ENCODE data around the gene PKP4. TPM values are rescaled to one million over a fixed set of nuclear protein-coding genes. Genes with fewer than 3 reads are reported as not detected.

PKP4 gene
- total RNA-seq, 1 experiment from 2014 or later = 52.6 TPM

DNA sequence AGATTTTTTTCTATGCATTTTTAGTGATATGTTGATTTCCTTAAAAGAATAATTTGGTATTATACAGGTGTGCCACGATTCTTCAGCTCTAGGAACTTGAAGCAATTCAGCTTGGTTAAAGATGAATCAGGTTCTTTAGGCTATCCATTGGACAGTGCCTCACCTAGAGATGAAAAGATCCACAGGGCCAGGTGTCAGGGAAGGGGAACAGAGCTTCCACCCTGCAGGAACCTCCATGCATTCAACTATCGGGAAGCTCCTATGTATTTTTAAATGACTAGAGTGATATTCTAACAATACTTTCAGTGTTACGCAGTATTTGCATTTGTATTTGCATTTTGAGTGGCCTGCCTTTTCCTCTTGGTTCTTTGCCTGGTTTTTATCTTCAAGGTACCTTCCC, 40.2 kb downstream of the PKP4 start:
- no peak for DNase-seq (ENCODE audit: low spot score)

GRCh38 chr2:158497486-158497885, 40.7 kb downstream of the PKP4 start:
- peak; percentile 21 for DNase-seq (ENCODE audit: low spot score)

DNA sequence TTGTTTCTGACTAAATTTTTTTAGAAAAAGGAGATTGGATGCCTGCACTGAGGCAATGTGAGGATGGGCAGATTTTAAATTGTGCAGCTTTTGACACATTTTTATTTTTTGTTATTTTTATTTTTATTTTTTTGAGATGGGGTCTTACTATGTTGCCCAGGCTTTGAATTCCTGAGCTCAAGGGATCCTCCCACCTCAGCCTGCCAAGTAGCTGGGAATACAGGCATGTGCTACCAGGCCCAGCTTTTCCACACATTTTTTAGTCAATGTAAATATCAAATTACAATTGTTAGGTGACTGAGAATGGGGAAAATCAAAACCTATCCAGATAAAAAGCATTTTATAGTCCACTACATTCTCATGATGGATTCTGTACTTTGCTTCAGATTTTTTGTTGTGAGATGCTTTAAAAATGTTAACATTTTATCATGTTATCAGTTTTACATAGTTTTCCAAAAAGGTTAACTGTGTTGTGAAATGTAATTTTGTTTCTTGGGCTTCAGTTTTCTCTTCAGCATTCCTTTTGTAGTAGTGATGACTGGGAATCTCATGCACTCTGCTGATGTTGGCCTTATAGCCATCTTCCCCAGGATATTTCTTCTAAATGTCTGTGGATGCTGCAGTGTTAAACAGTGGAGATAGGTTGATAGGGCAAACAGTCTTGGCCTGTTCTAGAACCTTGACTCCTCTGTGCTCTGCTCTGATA, 41.4 kb downstream of the PKP4 start:
- no peak for DNase-seq (ENCODE audit: low spot score)

DNA sequence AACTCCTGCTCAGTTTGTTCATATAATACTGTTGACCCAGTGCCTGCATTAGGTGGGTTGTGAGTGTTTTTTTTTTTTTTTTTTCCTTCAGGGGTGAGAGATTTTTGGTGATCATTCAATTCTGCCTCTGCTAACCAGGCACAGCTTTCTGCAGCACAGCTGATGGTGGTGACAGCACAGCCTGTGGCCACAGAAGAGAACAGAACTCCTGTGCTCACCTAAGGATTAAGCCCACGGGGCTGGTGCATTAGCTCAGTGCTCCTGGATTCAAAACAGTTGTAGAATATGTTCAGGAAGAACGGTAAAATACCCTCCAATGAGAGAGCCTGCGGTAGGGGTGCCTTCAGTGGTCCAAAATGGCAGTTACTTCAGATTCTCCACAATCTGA, 42.0 kb downstream of the PKP4 start:
- no peak for DNase-seq (ENCODE audit: low spot score)

- no peak for DNase-seq (ENCODE audit: low spot score)
These were observed 42.6 kb downstream of the PKP4 start for GRCh38 chr2:158499383-158499782.

- no peak for DNase-seq (ENCODE audit: low spot score)
These were observed 43.6 kb downstream of the PKP4 start for GRCh38 chr2:158500333-158500732.

GRCh38 chr2:158501301-158501700, 44.5 kb downstream of the PKP4 start:
- peak; percentile 25 for DNase-seq (ENCODE audit: low spot score)

DNA sequence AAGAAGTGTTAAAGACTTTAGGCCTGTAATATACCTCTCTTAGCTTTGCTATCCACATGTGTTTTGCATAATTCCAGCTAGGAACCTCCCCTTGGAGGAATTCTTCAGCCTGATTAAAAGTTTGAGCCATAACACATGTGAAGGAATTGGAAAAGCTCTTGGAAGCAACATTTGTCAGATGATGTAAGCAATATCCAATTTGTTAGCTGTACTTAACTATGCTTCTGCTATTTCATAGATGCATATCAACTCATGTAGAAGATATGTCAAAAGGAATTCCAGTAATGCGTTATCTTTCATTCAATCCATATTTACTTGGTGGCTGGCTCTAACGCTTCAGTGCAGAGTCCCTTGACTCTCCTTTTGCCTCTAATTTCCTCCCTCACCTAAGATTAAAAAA, 46.2 kb downstream of the PKP4 start:
- peak; percentile 50 for DNase-seq (ENCODE audit: low spot score)

- DNase-seq (ENCODE audit: low spot score) = no peak
These were observed 47.3 kb downstream of the PKP4 start for GRCh38 chr2:158504088-158504487.

DNA sequence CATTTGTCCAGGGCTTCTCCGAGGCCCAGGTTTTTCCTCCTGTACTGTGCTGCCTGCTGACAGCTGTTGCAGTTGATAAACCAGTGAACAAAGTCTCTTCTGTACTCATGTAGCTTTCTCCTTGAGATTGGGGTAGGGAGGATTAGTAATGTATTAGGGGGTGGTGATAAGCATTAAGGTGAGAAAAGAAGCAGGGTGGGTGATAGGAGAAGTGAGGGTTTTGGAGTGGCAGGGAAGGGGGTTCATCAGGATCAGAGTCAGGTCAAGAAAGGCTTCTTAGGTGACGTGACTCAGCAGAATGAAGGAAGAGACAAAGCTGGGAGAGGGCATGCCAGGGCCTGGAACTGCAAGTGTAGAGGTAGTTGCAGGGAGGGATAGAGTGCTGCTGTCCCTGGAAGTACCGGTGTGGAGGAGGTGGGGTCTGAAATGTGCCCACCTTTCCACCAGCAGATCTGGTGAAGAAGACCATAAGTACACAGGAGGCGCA, 48.7 kb downstream of the PKP4 start:
- no peak for DNase-seq (ENCODE audit: low spot score)

DNA sequence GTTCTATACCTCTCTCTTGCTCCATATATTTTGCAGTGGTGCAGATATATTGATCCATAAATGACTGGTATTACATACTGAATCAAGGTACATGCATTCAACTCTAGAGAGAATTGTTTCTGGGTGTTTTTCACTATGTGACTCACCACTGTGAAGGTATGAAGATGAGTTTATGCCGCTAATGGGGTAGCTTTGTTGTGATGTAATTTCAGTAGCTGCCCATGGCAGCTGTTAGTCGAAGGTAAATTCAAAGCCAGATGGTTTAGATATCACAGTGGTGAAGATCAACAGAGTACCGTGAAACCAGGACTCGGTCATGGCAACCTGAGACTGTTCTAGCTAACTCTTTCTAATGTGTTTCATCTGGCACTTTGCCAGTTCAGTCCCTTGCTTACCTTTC, 50.4 kb downstream of the PKP4 start:
- no peak for DNase-seq (ENCODE audit: low spot score)

GRCh38 chr2:158507679-158508078, 50.9 kb downstream of the PKP4 start:
- DNase-seq (ENCODE audit: low spot score) = no peak

- DNase-seq (ENCODE audit: low spot score) = peak; percentile 52
These were observed 53.4 kb downstream of the PKP4 start for GRCh38 chr2:158509928-158510797.

GRCh38 chr2:158510887-158511286, 54.1 kb downstream of the PKP4 start:
- DNase-seq (ENCODE audit: low spot score) = no peak

DNA sequence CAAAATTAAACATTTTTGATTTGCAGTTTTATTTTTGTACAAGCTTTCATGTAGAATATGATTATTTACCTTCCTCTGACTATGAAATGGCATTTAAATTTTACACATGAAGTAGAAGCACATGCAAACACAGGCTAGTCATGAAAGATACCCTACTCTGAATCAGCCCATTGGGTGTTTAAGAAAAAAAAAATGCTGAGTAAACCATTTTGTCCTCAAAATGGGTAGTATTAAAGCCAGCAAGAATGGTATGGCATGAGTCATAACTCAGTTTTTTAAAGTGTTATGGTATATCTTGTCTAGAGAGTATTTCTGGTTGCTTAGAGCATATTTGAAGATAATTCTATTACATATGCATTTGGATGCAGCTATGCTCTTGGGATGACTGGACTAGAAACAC, 55.0 kb downstream of the PKP4 start:
- DNase-seq (ENCODE audit: low spot score) = no peak

DNA sequence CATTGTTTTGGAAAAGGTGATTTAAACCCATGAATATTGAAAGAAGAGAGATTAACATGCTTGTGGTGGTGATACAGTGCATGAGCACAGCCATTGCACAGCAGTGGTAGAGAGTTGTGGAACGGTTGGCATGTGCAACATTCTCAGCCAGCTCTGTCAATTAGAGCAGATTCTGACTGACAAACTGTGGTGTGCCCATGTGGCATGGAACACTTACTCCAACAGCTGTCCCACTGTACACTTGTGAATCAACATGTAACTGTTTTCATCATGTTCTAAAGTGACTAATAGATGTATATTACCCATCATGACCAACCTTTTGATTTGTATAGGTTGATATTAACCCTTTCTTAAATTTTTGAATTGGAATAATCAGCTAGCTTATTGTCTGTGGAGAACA, 55.6 kb downstream of the PKP4 start:
- no peak for DNase-seq (ENCODE audit: low spot score)

GRCh38 chr2:158513841-158514240, 57.1 kb downstream of the PKP4 start:
- DNase-seq (ENCODE audit: low spot score) = no peak

DNA sequence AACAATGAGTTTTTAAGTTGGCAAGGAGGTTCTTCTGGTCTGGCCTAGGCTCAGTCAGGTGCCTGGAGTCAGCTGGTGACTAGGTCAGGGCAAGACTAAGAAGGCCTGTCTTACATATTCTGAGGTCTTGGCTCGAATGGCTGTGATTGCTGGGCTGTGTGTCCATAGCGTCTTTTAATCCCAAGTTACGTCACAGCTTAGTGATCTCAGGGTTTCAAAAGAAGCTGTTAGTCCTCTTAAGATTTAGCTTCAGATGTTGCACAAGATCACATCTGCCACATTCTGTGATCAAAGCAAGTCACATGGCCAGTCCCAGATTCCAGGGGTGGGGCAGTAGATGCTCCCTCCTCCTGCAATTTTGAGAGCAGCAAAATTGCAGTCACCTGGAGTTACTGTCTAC, 61.3 kb downstream of the PKP4 start:
- DNase-seq (ENCODE audit: low spot score) = peak; percentile 11

- no peak for DNase-seq (ENCODE audit: low spot score)
These were observed 62.7 kb downstream of the PKP4 start for GRCh38 chr2:158519481-158519880.

DNA sequence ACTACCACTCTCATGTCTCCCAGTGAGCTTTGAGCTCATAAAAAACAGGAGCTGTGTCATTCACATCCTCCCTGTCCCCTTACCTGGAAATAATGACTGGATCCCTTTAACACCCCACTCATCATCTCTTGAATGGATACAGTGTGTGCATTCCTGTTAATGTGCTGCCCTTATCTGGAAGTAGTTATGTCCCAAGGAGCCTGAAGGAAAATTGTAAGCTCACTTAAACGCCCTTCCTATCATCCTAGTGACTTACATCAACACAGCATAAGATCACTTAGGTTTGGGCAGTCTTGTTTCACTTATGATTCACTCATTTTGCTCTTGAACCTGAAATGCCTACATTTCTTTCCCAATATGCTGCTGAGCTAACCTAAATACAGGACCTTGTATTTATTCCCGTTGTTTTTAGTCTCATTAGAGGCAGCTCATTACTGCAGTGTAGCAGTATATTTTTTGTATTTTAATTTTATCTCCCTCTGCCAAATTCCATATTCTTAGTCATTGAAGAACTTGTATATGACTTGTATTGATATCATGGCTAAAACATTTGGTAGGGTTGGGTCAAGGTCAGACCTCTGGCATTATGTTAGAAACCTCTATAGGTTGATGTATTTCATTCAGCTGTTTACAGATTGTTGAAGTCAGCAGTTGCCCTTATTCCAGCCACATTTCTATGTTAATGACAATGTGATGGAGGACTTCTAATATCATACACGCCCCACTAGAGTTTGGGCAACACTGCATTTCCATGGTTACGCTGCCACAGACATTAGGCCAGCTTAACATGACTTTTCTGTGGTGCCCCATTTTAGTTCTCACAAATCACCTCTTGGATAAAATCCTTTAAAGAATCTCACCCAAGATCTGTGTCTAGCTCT, 72.9 kb downstream of the PKP4 start:
- DNase-seq (ENCODE audit: low spot score) = peak; percentile 3

DNA sequence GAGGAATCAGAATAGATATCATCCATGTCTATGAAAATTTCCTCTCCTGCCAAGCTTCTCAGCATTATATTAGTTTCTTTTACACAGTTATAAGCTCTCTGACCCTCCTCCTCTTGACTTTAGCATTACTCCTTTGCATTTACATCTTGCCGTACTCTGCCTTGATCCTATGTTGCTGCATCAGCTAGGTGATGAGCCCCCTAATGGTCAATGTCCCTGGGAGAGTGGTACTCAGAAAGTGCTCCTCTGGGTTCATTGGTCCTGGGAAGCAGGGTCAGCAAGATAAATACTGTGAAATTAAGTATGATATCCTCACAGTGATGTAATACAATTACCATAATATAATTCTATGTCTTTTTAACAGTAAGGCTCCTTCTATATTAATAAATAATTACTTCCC, 74.1 kb downstream of the PKP4 start:
- no peak for DNase-seq (ENCODE audit: low spot score)

- DNase-seq (ENCODE audit: low spot score) = no peak
These were observed 76.3 kb downstream of the PKP4 start for GRCh38 chr2:158533009-158533408.

Measured in A172 (cell line).